Right renal pelvis (tissue), 4 donors: ENCODE data around the gene ERFL. TPM values are rescaled to one million over a fixed set of nuclear protein-coding genes. Genes with fewer than 3 reads are reported as not detected.

Experiments
- DNase-seq, 4 donors: peaks; one replicate each; pipeline ENCODE4 v3.0.0-alpha.2; 2013; ENCODE audit warnings: low read depth in 4 of 4, low spot score in 3 of 4, missing footprints in 1 of 4
- polyA plus RNA-seq, 4 donors: library from polyadenylated mRNA; unstranded; fragments of 120-200 nt; gene quantifications; one replicate each; pipeline ENCODE4 v1.2.1, GENCODE V29; 2013; ENCODE audit not compliant: insufficient read length in 4 of 4

The ERFL gene
- polyA plus RNA-seq, 4 donors, result 0.08 to 0.12 (median 0.12) TPM; not detected in 1

DNA sequence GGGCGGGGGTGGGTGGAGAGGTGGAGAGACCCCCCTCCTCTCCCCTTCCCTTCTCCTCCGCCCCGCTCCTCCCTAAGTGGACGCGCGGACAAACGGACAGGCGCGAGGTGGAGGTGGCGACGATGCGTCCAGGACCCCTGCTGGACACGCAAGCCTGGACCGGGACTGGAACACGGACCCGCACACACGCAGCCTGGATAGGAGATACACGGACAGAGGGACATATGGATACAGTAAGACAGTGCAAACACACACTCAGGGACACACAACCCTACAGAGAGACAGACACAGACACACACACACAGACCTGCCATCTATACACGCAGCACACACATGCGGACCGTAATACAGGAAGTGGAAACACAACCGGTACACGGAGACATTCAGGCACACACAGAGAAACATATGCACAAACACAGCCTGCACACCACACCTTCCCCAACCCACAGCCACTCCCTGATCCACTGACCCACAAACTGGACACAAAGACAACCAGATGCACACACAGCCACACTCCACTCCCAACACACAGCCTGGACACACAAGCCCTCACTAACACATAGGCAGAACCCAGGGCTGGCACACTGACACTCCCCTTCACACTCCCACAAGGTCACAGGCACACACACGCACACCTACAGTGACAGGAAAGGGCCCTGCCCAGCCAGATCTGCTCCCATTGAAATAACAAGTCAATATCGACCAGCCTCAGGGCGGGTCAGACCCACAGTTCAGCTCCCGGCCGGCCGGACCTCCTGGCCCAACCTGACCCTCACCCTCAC, 696 bp upstream of the ERFL start:
- DNase-seq, result no peak

GRCh38 chr19:41927497-41928192, 604 bp downstream of the ERFL start:
- peak in 1 of 4 donors; percentile 5 for DNase-seq

DNA sequence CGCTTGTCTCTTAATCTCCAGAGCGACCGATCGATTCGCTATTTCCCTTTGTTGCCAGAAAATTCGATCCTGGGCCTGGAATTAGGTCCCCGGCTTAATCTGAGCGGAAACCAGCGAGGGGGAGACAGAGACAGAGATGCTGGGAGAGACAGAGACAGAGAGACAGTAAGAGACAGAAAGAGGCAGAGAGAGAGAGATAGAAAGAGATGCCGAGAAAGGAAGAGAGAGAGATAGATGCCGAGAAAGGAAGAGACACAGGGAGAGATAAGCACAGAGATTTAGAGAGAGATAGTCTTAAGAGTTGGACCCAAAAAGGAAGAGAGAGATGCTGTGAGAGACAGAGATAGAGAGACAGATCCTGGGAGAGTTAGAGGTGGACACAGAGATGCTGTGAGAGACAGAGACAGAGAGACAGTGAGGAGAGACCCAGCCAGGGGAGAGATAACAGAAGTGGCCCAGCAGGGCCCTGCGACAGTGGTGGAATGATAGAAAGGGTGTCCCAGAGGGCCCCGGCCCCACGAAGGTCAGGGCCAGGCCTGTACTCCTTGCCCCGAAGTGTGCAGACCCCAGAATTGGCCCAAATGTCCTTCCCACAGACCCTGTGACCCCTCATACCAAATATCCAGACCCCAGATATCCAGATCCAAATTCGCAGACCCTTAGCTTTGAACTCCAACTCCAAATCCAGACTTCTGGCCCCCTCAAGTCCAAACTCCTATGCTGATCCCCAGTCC, 1.3 kb downstream of the ERFL start:
- DNase-seq, result no peak

DNA sequence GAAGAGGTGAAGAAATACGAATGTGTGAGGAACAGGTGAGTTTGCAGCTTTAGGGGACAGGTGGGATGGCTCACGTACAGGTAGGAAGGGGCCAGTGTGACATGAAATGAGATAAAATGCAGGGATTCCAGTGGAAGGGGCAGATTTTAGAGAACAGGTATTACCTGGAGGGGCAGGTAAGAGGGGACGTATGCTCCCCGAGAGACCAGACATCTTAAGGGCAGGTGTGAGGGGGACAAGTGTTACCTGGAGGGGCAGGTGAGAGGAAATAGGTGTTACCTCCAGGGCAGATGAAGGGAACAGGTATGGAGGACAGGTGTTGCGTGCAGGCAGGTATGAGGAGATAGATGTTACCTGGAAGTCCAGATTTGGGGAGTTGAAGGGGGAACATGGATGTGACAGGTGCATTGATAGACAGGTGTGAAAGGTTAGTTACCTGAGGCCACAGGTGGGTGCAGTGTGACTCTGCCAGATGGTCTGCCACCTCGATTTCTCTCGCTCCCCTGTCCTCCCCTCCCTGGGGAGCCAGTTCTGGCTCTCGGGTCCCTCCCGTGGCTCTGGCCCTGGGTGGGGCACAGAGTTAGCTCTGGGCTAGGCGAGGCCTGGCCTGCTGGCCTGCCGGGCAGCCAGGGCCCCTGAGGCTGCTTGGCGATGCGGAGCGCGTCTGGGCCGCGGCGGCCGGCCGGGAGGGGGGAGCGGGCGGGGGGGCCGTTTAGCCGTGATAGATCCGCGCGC, 2.1 kb downstream of the ERFL start:
- DNase-seq, result no peak

DNA sequence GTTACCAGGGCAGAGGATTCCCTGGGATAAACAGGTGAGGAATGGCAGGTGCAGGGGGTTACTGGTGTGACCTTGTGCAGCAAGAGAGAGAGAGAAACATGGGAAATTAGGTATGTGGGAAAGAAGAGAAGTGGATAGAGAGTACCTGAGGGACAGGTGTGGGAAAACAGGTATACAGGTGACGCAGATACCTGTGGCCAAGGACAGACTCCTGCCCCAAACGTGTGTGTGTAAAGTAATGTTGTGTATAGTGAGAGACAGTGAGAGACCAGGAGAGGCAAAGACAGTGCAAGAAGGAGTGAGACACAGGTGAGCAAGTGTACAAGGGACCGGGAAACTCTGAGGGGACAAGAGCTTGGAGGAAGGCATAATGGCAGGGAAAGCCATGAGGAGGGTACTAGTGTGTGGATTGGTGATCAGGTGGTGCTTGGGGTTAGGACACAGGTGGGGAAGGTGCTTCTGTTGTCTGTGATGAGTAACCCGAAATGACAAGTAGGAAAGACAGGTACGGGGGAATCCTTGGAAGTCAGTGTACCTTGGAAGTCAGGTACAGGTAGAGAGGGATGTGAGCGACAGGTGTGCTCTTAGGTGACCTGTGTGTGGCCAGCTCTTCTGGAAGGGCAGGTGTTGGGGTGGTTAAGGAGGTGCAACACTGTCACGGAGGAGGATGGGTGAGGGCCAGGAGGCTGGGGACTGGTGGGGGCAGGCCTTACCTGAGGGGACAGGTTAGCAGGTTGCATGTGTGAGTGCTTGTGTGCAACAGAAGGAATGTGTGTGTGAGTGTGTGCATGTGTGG, 2.8 kb downstream of the ERFL start:
- DNase-seq, result no peak

GRCh38 chr19:41924151-41925145, 3.8 kb downstream of the ERFL start:
- DNase-seq, result no peak

- DNase-seq, result no peak
Observed at GRCh38 chr19:41923045-41923788, 5.0 kb downstream of the ERFL start.

DNA sequence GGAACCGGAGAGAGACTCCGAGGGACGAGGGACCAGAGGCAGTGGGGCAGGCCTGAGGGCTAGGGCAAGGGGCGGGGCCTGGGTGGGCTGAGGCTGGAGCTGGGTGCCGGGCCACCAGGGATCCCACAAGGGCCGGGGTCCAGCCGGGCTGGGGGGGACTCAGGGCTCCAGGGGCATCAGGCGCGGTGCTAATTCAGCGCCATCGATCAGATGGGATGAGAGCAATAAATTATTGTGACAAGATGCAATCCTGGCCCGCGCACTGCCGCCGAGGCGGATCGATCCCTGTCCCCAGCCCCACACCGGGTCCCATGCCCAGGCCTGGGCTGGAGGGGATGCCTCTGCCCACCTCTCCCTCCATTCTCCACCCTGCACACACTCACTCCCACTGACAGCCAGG, 5.7 kb downstream of the ERFL start:
- no peak for DNase-seq

- DNase-seq, result no peak
Observed at GRCh38 chr19:41921577-41922576, 6.4 kb downstream of the ERFL start.

DNA sequence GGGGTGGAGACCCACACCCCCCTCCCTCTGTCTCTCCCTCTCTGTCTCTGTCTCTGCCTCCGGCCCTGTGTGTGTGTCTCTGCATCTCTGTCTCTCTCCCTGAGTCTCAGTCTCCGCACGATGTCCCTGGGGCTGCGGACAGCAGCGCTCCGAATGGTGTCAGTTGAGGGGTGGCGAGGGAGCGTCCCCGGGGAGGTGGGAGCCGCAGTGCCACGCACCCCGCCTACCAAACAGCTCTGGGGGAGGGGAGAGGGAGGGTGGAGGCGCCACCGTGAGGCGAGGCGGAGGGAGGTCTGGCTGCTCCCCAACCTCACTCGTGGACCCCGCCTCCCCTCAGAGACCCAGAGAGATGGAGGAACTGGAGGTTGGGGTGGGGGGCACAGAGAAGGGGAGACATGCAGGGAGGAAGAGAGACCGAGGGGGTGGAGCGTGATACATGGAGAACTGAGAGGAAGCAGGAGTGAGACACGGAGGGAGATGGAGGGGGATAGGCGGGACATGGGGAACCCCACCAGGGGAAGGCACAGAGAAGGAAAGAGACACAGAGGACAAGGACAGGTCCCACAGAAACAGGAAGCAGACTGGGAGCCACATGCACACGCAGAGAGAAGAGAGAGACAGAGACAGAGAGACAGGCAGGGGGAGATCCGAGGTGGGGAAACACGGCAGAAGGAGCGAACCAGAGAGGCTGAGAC, 7.2 kb downstream of the ERFL start:
- no peak for DNase-seq

DNA sequence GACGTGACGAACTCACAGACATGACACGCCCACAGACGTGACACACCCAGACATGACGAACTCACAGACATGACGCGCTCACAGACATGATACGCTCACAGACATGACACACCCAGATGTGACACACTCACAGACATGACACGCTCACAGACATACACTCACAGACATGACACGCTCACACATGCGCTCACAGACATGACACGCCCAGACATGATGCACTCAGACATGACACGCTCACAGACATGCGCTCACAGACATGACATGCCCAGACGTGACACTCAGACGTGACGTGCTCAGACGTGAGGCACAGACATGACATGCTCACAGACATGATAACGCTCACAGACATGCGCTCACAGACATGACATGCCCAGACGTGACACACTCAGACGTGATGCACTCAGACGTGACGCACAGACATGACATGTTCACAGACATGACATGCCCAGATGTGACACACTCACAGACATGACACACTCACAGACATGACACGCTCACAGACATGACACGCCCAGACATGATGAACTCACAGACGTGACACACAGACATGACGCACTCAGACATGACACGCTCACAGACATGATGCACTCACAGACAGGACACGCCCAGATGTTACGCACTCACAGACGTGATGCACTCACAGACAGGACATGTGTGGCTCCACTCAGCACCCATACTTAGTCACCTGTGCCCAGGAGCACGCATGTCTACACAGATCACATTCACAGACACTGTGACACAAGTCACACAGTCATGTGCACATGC, 8.1 kb downstream of the ERFL start:
- no peak for DNase-seq

DNA sequence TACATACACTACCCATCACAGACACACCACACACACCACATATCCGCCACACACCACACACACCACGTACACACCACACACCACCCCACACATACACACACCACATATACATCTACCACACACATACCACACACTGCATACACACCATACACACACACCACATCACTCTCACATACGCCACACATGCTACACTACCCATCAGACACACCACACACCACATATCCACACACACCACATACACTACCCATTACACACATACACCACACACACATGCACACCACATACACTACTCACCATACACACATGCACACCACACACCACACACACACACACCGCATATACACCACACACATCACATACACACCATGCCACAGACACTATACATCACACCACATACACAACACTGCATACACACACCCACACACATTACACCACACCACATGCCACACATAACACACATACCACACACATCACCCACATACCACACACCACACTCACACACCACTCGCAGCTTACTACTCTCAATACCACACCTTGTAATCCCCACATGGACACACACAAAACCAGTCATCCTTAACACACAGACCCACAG, 9.5 kb downstream of the ERFL start:
- DNase-seq, result no peak

- DNase-seq, result no peak
Observed at GRCh38 chr19:41918095-41918494, 10.2 kb downstream of the ERFL start.

DNA sequence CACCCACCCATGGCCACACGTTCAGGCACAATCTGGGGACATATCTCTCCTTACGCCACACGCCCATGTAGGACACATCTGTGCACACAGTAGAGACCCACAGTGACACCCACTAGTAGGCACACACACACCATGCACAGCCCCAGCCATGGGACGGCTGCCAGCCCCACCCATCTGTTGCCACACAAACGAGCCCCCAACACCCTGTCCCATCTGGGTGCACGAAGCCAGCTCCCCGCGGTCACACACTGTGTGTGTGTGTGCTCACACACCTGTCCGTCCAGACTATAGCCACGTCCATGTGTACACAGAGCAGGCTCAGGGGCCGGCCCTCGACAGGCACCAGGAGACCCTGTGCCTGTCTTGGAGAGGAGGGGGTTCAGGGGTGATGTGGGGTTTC, 10.6 kb downstream of the ERFL start:
- DNase-seq, result no peak

DNA sequence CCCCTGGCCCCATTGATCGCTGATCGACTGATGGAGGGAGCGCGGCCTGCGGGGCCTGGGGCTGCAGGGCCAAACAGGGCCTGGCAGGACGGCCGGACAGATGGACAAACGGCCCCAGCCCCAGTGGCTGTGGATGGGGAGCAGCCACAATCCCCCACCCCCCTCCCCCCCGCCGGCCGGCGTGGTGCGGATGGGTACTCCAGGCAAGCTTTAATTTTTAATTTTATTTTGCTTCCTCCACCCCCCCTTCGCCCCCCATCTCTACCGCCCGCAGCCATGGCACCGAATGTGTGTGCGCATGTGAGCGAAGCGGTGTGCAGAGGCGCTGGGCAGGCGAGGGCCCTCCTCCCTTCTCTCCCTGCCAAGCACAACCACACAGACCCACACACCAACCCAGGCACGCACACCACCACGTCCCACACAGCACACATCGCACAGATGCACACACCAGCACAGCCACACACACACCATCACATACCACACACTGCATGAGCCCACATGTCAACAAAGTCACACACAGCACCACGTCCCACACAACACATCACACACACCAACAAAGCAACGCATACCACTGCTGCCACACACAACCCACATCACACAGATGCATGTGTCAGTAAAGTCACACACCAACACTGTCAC, 12.4 kb downstream of the ERFL start:
- no peak for DNase-seq
